Measurements from ENCODE around the gene CD82. TPM values are rescaled to one million over a fixed set of nuclear protein-coding genes. Genes with fewer than 3 reads are reported as not detected.

Gene CD82
- total RNA-seq, 1 donor from 2014 or later, result 8.8 TPM

DNA sequence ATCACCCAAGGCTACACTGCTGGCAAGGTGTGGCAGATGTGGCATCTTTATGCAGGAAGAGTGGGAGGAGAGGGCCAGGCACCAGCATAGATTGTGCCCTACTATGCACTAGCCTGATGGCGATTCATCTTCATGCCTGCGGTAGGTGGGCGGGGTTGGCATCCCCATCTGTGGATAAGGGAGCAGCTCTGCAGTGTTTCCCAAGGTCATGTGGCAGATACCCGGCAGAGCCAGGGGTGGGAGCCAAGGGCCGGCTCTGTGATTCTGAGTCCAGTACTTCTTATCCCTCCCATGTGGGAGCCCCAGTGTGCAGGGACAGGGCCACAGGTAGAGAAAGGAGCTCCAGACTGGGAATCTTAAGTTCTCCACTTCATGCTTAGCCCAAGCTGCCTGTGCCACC, 20.0 kb downstream of the CD82 start:
- H3K4me3 ChIP-seq, result no peak overlapping the region
- Mint-ChIP-seq H3K27me3 (ENCODE audit: insufficient read depth, low read depth) (peaks cover 6% of the 10 kb centered on the region), H3K4me1 (peaks cover 9% of the 10 kb centered on the region), H3K4me3 (no peak overlapping the region), H3K27ac (no peak overlapping the region), H3K9me3 (peaks cover 12% of the 10 kb centered on the region), H3K36me3 (peaks cover 36% of the 10 kb centered on the region)
- H3F3A ChIP-seq (ENCODE audit: low read depth), result no peaks in the 10 kb centered on the region
- H3K36me3 ChIP-seq, result no peaks in the 10 kb centered on the region
- H3K9me3 ChIP-seq (ENCODE audit: low read depth), result no peaks in the 10 kb centered on the region
- H4K20me1 ChIP-seq (ENCODE audit: low read depth), result no peaks in the 10 kb centered on the region
- no peak overlapping the region for H2AFZ ChIP-seq (replicated peaks)
- no peak overlapping the region for H3K4me2 ChIP-seq
- no peaks in the 10 kb centered on the region for H3K27me3 ChIP-seq
- no peak overlapping the region for H3K27ac ChIP-seq
- TF ChIP-seq, protein P1, sequence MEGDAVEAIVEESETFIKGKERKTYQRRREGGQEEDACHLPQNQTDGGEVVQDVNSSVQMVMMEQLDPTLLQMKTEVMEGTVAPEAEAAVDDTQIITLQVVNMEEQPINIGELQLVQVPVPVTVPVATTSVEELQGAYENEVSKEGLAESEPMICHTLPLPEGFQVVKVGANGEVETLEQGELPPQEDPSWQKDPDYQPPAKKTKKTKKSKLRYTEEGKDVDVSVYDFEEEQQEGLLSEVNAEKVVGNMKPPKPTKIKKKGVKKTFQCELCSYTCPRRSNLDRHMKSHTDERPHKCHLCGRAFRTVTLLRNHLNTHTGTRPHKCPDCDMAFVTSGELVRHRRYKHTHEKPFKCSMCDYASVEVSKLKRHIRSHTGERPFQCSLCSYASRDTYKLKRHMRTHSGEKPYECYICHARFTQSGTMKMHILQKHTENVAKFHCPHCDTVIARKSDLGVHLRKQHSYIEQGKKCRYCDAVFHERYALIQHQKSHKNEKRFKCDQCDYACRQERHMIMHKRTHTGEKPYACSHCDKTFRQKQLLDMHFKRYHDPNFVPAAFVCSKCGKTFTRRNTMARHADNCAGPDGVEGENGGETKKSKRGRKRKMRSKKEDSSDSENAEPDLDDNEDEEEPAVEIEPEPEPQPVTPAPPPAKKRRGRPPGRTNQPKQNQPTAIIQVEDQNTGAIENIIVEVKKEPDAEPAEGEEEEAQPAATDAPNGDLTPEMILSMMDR (IDR thresholded peaks at IDR 0.05), result no peak
- no peak for TF ChIP-seq EZH2 (IDR thresholded peaks at IDR 0.05)
- no peak for TF ChIP-seq EZH2phosphoT487 (IDR thresholded peaks at IDR 0.05)
- no peaks in the 10 kb centered on the region for H3K79me2 ChIP-seq (ENCODE audit: low read depth)
- H3K4me1 ChIP-seq, result peaks cover 13% of the 10 kb centered on the region
- DNase-seq (ENCODE audit: low spot score), result no peak
- H3K9ac ChIP-seq, result no peak overlapping the region

DNA sequence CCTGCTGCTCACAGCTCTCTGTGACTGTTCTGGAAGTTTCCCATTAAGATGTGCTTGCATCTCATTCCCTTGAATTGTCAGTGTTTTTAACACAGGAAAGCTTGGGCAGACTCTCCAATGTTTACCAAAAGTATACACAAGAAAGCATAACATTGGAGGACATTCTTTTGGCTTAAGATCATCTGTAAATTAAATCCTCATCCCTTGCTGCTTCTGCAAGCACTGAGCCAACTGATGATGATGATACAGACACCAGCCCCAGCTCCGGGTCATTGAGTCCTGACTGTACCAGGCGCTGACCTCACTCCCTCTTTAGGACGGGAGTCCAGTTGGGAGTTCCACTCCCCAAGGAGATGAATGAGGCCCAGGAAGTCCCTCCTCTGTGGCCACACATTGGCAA, 23.8 kb downstream of the CD82 start:
- H3K4me1 ChIP-seq, result peaks cover 22% of the 10 kb centered on the region
- TF ChIP-seq EZH2phosphoT487 (IDR thresholded peaks at IDR 0.05), result no peak
- TF ChIP-seq, protein P1 (IDR thresholded peaks at IDR 0.05), result no peak
- TF ChIP-seq EZH2 (IDR thresholded peaks at IDR 0.05), result no peak
- no peaks in the 10 kb centered on the region for H3K9me3 Mint-ChIP-seq
- no peak overlapping the region for H3K27ac ChIP-seq
- peaks cover 10% of the 10 kb centered on the region for H3K27me3 Mint-ChIP-seq (ENCODE audit: insufficient read depth, low read depth)
- no peaks in the 10 kb centered on the region for H3K79me2 ChIP-seq (ENCODE audit: low read depth)
- H3K4me3 ChIP-seq, result no peak overlapping the region
- H3K27ac Mint-ChIP-seq, result no peak overlapping the region
- H3K4me3 Mint-ChIP-seq, result no peak overlapping the region
- H3K27me3 ChIP-seq, result no peaks in the 10 kb centered on the region
- no peaks in the 10 kb centered on the region for H3K9me3 ChIP-seq (ENCODE audit: low read depth)
- no peaks in the 10 kb centered on the region for H3F3A ChIP-seq (ENCODE audit: low read depth)
- no peak overlapping the region for H3K9ac ChIP-seq
- H4K20me1 ChIP-seq (ENCODE audit: low read depth), result no peaks in the 10 kb centered on the region
- no peak overlapping the region for H2AFZ ChIP-seq (replicated peaks)
- DNase-seq (ENCODE audit: low spot score), result no peak
- H3K4me1 Mint-ChIP-seq, result peaks cover 30% of the 10 kb centered on the region
- H3K4me2 ChIP-seq, result no peak overlapping the region
- H3K36me3 Mint-ChIP-seq, result peaks cover 23% of the 10 kb centered on the region
- H3K36me3 ChIP-seq, result no peaks in the 10 kb centered on the region

DNA sequence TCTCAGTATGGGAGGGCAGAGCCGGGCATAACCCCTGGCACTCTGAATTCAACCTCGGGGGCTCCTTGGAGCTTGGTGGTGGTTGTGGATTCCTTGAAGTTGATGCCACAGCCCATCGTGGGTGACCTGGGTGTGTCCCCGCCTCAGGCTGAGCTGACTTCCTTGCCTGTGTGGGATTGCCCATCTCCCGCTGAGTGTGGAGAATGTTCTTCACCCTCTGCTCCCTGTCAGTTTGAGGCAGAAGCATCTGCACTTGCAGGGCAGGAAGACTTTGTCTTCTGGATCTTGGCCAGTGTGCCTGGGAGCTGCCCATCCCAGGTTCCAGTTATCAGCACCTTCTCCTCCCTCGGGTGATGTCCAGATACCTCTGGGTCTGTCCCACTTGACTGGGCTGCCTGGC, 25.3 kb downstream of the CD82 start:
- no peaks in the 10 kb centered on the region for H3F3A ChIP-seq (ENCODE audit: low read depth)
- H3K4me1 Mint-ChIP-seq, result peaks cover 39% of the 10 kb centered on the region
- no peaks in the 10 kb centered on the region for H3K9me3 ChIP-seq (ENCODE audit: low read depth)
- no peaks in the 10 kb centered on the region for H3K27me3 ChIP-seq
- peaks cover 6% of the 10 kb centered on the region for H3K27me3 Mint-ChIP-seq (ENCODE audit: insufficient read depth, low read depth)
- no peak overlapping the region for H3K4me3 ChIP-seq
- no peak overlapping the region for H3K4me2 ChIP-seq
- peaks cover 26% of the 10 kb centered on the region for H3K36me3 Mint-ChIP-seq
- no peak overlapping the region for H3K9ac ChIP-seq
- no peaks in the 10 kb centered on the region for H3K9me3 Mint-ChIP-seq
- no peak for DNase-seq (ENCODE audit: low spot score)
- no peaks in the 10 kb centered on the region for H4K20me1 ChIP-seq (ENCODE audit: low read depth)
- no peaks in the 10 kb centered on the region for H3K79me2 ChIP-seq (ENCODE audit: low read depth)
- H3K4me1 ChIP-seq, result peaks cover 23% of the 10 kb centered on the region
- no peak overlapping the region for H3K4me3 Mint-ChIP-seq
- no peak overlapping the region for H2AFZ ChIP-seq (replicated peaks)
- no peaks in the 10 kb centered on the region for H3K36me3 ChIP-seq
- H3K27ac ChIP-seq, result no peak overlapping the region
- no peak overlapping the region for H3K27ac Mint-ChIP-seq
- TF ChIP-seq EZH2phosphoT487 (IDR thresholded peaks at IDR 0.05), result no peak
- TF ChIP-seq, protein P1 (IDR thresholded peaks at IDR 0.05), result no peak
- no peak for TF ChIP-seq EZH2 (IDR thresholded peaks at IDR 0.05)
